Measurements from ENCODE around the gene ZNRF2. TPM values are rescaled to one million over a fixed set of nuclear protein-coding genes. Genes with fewer than 3 reads are reported as not detected.

The ZNRF2 gene
- polyA plus RNA-seq, 1 donor (not counting 4 experiments of a cell fraction or from before 2014, with no cell fraction given), result 7.0 TPM

DNA sequence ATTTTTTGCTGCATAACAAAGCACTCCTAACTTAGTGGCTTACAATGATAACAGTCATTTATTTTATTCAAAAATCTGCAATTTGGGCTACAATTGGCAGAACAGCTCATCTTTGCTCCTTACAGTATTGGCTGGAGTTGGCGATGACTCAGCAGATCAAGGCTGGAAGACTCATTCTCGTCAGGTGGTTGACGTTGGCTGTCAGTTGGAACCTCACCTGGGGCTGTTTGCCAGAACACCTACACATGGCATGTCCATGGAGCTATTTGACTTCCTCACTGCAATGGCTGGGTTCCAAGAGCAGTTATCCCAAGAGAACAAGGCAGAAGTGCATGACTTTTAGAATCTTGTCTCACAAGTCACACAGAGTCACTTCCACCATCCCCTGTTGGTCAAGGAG lies 119.1 kb downstream of the ZNRF2 start:
- H3K9ac ChIP-seq (ENCODE audit: control insufficient read depth, extremely low read depth, insufficient read depth, low read length), result no peak overlapping the region
- FAIRE-seq (peak; percentile 99), DNase-seq (ENCODE audit: low read depth, low spot score) (peak; percentile 68)
- H3K4me1 ChIP-seq (ENCODE audit: control insufficient read depth, extremely low read depth, insufficient read depth, low read length), result peaks cover 30% of the 10 kb centered on the region
- no peak overlapping the region for H3K4me2 ChIP-seq (ENCODE audit: control insufficient read depth, extremely low read depth, insufficient read depth, low read depth, low read length)
- H3K9me3 ChIP-seq (ENCODE audit: control insufficient read depth, low read depth, low read length), result no peaks in the 10 kb centered on the region
- no peak overlapping the region for H2AFZ ChIP-seq (ENCODE audit: control insufficient read depth, low read length)
- no peaks in the 10 kb centered on the region for H4K20me1 ChIP-seq (ENCODE audit: control insufficient read depth, extremely low read depth, insufficient read depth, low read length)
- no peak overlapping the region for H3K27ac ChIP-seq (ENCODE audit: control insufficient read depth, insufficient read depth, low read length)
- no peak for TF ChIP-seq EZH2 (IDR thresholded peaks at IDR 0.05; ENCODE audit: low read length)
- TF ChIP-seq, protein P1, sequence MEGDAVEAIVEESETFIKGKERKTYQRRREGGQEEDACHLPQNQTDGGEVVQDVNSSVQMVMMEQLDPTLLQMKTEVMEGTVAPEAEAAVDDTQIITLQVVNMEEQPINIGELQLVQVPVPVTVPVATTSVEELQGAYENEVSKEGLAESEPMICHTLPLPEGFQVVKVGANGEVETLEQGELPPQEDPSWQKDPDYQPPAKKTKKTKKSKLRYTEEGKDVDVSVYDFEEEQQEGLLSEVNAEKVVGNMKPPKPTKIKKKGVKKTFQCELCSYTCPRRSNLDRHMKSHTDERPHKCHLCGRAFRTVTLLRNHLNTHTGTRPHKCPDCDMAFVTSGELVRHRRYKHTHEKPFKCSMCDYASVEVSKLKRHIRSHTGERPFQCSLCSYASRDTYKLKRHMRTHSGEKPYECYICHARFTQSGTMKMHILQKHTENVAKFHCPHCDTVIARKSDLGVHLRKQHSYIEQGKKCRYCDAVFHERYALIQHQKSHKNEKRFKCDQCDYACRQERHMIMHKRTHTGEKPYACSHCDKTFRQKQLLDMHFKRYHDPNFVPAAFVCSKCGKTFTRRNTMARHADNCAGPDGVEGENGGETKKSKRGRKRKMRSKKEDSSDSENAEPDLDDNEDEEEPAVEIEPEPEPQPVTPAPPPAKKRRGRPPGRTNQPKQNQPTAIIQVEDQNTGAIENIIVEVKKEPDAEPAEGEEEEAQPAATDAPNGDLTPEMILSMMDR (optimal IDR thresholded peaks at IDR 0.05 in 1 of 3, IDR thresholded peaks at IDR 0.05 in 1 of 3, conservative IDR thresholded peaks at IDR 0.05 in 1 of 3; ENCODE audit: extremely low read depth in 1 of 3, insufficient read depth in 2 of 3, low read length in 3 of 3), result no peak
- H3K79me2 ChIP-seq (ENCODE audit: control insufficient read depth, insufficient read depth, low read length), result no peaks in the 10 kb centered on the region
- no peaks in the 10 kb centered on the region for H3K9me1 ChIP-seq (ENCODE audit: control insufficient read depth, extremely low read depth, insufficient read depth, low read length)
- no peak overlapping the region for H3K4me3 ChIP-seq (ENCODE audit: control insufficient read depth in 2 of 3, extremely low read depth in 1 of 3, insufficient read depth in 2 of 3, low read depth in 1 of 3, low read length in 3 of 3)
- H3K36me3 ChIP-seq (ENCODE audit: control insufficient read depth in 2 of 2, extremely low read depth in 1 of 2, insufficient read depth in 2 of 2, low read length in 2 of 2), result no peaks in the 10 kb centered on the region
- dilution Hi-C loops (cut with MboI; ENCODE audit: extremely low pct_ligation_motif_present, low sequenced_read_pairs), result no loop called here
- no peaks in the 10 kb centered on the region for H3K27me3 ChIP-seq (ENCODE audit: control insufficient read depth, extremely low read depth, insufficient read depth, low read length)

DNA sequence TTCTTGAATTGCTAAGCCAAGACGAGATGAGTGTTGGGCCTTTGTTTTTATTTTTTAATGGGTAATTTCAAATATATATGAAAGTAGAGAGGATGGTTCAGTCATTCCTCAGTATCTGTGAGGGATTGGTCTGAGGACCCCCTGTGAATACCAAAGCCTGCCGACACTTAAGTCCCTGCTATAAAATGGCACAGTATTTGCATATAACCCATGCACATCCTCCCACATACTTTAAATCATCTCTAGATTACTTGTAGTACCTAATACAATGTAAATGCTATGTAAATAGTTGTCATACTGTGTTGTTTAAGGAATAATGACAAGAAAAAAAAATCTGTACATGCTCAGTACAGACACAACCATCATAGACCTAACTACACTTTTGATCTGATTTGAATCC lies 120.8 kb downstream of the ZNRF2 start:
- no peak overlapping the region for H2AFZ ChIP-seq (ENCODE audit: control insufficient read depth, low read length)
- DNase-seq (ENCODE audit: low read depth, low spot score) (no peak), FAIRE-seq (no peak)
- no peaks in the 10 kb centered on the region for H3K79me2 ChIP-seq (ENCODE audit: control insufficient read depth, insufficient read depth, low read length)
- H3K27ac ChIP-seq (ENCODE audit: control insufficient read depth, insufficient read depth, low read length), result no peak overlapping the region
- no peaks in the 10 kb centered on the region for H4K20me1 ChIP-seq (ENCODE audit: control insufficient read depth, extremely low read depth, insufficient read depth, low read length)
- peaks cover 30% of the 10 kb centered on the region for H3K4me1 ChIP-seq (ENCODE audit: control insufficient read depth, extremely low read depth, insufficient read depth, low read length)
- H3K9ac ChIP-seq (ENCODE audit: control insufficient read depth, extremely low read depth, insufficient read depth, low read length), result no peak overlapping the region
- H3K27me3 ChIP-seq (ENCODE audit: control insufficient read depth, extremely low read depth, insufficient read depth, low read length), result no peaks in the 10 kb centered on the region
- H3K9me3 ChIP-seq (ENCODE audit: control insufficient read depth, low read depth, low read length), result no peaks in the 10 kb centered on the region
- H3K36me3 ChIP-seq (ENCODE audit: control insufficient read depth in 2 of 2, extremely low read depth in 1 of 2, insufficient read depth in 2 of 2, low read length in 2 of 2), result no peaks in the 10 kb centered on the region
- no peaks in the 10 kb centered on the region for H3K9me1 ChIP-seq (ENCODE audit: control insufficient read depth, extremely low read depth, insufficient read depth, low read length)
- dilution Hi-C loops (cut with MboI; ENCODE audit: extremely low pct_ligation_motif_present, low sequenced_read_pairs), result no loop called here
- TF ChIP-seq EZH2 (IDR thresholded peaks at IDR 0.05; ENCODE audit: low read length), result no peak
- TF ChIP-seq, protein P1 (optimal IDR thresholded peaks at IDR 0.05 in 1 of 3, IDR thresholded peaks at IDR 0.05 in 1 of 3, conservative IDR thresholded peaks at IDR 0.05 in 1 of 3; ENCODE audit: extremely low read depth in 1 of 3, insufficient read depth in 2 of 3, low read length in 3 of 3), result no peak
- no peak overlapping the region for H3K4me3 ChIP-seq (ENCODE audit: control insufficient read depth in 2 of 3, extremely low read depth in 1 of 3, insufficient read depth in 2 of 3, low read depth in 1 of 3, low read length in 3 of 3)
- no peak overlapping the region for H3K4me2 ChIP-seq (ENCODE audit: control insufficient read depth, extremely low read depth, insufficient read depth, low read depth, low read length)
